GM18870 (cell line): ENCODE measurements around the gene AKAP7.
"Not testable (repeated sequence)": the region's sequence is repeated elsewhere in the genome, so short reads cannot be mapped to it uniquely, and the experiment has no call there.

Source experiments
- ATAC-seq: cut with Tn5 transposase; IDR thresholded peaks from one replicate; pipeline ENCODE4 v1.9.1; 2021; ENCODE audit warnings: moderate library complexity; ENCODE audit not compliant: unreplicated experiment

Gene AKAP7

DNA sequence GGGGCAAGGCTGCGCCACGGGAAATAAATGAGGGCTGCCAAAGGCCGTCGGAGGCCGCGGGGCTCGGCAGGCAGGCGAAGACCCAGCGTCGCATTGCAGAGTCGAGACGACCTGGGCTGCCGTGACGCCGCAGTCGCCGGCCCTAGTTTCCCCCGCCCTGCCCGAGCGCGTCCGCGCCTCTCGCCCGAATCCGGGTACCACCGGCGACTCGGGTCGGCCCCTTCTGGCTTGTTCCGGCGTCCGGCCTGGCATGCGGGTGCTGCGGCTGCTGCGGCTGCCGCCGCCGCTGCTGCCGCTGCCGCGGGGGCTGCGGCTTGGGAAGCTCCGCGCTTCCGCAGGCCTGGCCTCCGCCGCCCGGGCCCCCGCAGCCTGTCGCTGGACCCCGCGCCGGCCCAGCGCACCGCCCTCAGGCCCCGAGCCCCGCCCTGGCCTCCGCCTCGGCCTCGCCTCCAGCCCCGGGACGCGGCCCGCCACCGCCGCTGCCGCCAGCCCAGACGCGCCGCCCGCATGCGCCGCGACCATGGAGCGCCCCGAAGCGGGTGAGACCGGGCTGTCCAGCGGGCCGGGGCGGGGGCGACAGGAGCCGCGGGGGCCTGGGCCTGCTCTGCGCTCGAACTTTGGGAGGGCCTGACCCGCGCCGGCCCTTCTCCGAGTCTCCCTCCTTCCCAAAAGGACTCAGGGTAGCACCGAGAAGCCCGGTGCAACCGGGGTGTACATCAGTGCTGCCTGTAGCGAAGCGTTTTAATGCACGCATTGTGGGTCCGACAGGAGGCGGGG, at the start of gene AKAP7:
Gene AKAP7 (plus strand): TSS at position 224 of the 777 bp plus-strand sequence. CDS start 297 bp downstream, at position 521.
- peak; percentile 84 for ATAC-seq

DNA sequence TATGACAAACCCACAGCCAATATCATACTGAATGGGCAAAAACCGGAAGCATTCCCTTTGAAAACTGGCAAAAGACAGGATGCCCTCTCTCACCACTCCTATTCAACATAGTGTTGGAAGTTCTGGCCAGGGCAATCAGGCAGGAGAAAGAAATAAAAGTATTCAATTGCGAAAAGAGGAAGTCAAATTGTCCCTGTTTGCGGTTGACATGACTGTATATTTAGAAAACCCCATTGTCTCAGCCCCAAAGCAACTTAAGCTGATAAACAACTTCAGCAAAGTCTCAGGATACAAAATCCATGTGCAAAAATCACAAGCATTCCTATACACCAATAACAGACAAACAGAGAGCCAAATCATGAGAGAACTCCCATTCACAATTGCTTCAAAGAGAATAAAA, 44.9 kb upstream of the AKAP7 start:
- not testable (repeated sequence) for ATAC-seq

DNA sequence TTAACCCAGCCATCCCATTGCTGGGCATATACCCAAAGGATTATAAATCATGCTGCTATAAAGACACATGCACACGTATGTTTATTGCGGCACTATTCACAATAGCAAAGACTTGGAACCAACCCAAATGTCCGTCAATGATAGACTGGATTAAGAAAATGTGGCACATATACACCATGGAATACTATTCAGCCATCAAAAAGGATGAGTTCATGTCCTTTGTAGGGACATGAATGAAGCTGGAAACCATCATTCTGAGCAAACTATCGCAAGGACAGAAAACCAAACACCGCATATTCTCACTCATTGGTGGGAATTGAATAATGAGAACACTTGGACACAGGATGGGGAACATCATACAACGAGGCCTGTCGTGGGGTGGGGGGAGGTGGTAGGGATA, 43.3 kb upstream of the AKAP7 start:
- ATAC-seq, result not testable (repeated sequence)

DNA sequence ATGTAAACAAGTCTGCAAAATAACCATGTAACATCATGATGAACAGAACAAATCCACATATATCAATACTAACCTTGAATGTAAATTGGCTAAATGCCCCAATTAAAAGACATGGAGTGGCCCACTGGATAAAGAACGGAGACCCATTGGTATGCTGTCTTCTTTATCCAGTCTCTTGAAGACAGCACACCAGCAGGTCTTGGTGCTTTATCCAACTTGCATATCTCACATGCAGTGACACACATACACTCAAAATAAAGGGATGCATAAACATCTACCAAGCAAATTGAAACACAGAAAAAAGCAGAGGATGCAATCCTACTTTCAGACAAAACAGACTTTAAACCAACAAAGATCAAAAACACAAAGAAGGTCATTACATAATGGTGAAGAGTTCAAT, 41.9 kb upstream of the AKAP7 start:
- ATAC-seq, result no peak

DNA sequence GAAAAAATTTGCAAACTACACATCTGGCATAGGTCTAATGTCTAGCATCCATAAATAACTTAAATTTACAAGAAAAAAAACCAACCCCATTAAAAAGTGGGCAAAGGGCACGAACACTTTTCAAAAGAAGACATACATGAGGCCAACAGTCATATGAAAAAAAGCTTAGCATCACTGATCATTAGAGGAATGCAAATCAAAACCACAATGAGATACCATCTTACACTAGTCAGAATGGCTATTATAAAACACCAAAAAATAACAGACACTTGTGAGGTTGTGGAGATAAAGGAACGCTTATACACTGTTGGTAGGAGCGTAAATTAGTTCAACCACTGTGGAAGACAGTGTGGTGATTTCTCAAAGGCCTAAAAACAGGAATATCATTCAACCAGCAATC, 38.5 kb upstream of the AKAP7 start:
- no peak for ATAC-seq

DNA sequence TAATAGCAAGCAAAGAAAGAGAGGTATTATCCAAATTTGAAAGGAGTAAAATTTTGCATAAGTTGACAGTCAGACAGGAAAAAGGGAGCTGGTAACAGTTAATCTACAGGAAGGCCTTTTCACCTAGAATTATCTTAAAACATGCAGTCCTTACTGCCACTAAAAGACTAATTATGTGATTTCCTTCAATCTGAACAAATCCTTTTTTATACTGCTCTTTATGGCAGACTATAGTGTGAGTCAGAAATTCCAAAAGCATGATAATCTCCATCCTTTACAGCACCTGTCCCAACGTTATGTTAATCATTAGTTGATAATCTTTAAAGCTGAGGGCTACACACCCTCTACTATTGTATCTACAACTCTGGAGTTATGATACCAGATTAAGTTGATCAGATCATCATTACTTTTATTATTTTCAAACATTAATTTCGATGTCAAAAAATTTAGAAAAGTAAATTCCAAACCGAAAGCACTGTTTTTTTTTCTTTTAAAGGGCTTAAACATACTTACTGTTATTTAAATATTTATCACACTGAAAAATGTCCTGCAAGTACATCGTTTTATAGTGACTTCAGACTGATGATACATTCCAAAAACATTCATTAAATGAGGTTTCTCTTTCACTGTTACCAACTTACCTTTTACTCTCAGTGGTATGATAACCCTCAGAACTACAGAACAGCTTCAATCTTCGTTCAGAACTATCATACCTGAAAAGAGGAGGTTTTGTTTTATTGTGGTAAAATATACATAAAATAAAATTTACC, 33.2 kb upstream of the AKAP7 start:
- no peak for ATAC-seq

DNA sequence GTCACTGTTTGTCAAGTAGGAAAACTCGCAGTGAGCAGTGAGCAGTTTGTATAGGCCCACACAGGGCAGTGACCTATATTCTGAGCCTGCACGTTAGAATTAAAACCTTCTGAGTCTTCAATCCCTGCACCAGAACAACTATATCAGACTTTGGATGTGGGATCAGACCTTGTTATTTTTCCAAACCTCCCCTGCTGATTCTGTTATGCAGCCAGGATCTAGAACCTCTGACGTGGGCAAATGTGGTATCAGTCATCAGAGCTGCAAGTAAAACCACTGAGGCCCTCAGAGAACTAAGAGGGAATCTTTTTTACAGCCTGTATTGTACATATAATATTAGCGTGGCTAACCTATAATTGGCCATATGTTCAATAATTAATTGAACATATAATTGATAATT, 32.0 kb upstream of the AKAP7 start:
- no peak for ATAC-seq

DNA sequence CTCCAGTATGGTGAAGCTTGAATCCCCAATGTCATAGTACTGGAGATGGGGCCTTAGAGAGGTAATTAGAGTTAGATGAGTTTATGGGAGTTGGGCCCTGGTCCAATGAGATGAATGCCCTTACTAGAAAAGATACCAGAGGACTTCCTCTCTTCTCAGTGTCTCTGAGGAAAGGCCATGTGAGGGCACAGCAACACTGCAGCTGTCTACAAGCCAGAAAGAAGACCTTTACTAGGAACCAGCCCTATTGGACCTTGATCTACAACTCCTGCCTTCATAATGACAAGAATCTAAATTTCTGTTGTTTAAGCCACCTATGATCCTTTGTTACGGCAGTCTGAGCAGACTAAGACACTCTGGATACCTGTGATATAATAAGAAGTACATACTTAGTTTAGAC, 31.4 kb upstream of the AKAP7 start:
- ATAC-seq, result no peak

DNA sequence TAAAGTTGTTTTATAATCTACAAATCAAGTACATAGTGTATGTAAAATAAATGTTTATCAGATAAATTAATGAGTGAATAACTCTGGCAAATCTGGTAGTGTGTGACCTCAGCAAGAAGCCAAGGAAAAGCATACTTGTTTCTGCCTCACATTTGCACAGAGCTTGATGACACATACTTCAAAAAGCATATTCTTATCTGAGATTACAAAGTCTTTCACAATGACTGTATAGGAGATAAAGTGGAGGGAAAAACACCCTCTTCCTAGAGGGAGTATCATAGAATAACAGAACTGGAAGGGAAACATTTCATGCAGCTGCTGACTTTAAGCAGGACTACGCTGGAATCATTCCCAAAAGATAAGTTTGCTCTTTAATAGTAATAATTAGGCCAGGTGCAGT, 28.1 kb upstream of the AKAP7 start:
- ATAC-seq, result no peak

DNA sequence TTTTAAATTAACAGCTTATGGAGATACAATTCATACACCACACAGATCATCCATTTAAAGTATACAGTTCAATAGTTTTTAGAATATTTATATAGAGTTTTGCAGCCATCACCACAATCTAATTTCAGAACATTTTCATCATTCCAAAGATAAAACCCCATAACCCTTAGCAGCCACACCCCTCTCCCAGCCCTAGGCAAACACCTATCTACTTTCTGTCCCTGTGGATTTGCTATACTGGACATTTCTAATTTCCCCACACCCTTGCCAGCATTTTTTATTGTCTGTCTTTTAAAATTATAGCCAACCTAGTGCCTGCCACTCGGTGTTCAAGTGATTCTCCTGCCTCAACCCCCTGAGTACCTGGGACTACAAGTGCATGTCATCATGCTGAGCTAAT, 23.0 kb upstream of the AKAP7 start:
- ATAC-seq, result no peak

DNA sequence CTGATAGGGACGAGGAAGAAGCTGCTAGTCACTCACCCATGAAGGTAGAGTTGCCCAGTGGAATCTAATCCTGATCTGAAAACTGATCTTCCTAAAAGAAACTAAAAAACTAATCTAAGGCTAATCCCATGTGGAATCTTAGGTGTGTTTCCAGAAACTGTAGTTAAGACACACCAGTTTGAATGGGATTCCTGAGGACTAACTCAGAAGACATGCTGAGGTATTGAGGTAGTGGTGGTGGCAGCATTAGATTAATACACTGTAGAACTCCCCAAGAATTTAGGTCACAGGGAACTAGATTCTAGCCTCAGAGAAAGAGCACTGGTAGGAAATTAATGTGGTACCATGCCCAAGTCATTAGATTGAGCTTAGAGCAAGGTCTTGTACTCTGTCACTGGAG, 19.6 kb upstream of the AKAP7 start:
- ATAC-seq, result no peak

DNA sequence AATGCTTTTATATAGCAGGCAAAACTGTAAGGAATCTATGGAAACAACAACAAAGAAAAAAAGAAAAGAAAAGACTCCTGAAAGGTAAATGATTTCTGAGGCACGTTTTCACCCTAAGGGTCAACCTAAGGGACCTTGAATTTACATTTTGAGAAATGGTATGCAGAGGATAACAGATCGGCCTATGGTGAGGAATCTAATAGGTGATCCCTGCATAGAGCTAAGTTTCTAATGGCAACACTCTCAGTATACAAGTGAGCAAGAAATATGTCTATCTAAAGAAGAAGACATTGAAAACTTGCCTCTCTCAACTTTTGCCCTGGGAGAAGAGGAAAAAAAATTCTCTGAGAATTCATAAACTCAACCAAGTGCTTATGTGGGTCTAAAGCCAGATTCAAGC, 18.9 kb upstream of the AKAP7 start:
- no peak for ATAC-seq

DNA sequence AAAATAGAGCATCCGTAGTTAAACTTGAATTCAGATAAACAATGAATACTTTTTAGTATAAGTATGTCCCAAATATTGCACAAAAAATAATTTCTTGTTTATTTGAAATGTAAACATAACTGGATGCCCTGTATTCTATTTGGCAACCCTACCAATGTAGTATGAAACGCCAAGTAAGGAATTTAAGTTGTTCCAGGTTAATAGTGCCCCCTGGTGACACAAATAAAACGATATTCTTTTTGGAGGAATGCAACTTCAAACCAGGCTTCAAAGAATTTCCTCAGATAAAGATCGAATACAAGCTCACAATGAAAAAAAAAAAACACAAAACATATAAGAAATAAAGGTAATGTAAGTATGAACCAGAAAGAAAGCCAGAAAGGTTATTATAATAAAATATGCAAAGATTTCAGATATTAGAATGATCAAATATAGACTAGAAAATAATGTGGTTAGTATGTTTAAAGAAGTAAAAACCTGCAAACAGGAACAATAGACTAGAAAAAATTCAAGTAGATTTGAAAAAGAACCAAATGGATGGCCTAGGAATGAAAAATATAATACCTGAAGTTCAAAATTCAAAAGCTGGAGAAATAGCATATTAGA, 18.4 kb upstream of the AKAP7 start:
- no peak for ATAC-seq

DNA sequence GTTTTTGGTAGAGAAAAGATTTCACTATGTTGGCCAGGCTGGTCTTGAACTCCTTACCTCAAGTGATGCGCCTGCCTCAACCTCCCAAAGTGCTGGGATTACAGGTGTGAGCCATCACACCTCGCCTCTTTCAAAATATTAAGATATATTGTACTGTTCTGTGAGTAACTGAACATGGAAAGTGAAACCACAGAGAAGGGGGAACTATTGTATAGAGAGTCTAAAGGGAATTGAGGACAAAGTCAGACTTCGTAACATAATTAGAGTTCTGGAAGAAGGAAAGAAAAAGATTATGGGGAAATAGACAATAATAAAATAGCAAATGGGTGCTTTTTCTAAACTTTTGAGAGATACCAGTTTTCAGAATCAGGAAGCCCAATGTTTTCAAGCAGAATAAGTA, 17.4 kb upstream of the AKAP7 start:
- no peak for ATAC-seq

DNA sequence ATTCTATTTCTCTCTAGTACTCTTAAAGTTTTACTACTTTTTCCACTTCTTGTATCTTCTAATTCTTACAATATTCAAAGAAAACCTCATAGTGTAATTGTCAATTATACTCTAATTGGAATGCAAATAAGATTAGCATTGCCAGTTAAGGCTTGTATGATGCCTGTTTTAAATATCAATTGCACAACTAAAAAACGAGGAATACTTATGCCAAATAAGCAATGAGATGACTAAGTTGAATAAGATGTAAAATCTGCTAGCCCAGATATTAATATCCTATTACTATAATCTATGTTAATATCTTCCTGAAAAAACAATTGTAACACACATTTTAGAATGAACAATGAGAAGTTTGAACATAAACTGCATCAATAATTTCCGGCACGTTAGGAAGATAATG, 13.3 kb upstream of the AKAP7 start:
- ATAC-seq, result no peak

DNA sequence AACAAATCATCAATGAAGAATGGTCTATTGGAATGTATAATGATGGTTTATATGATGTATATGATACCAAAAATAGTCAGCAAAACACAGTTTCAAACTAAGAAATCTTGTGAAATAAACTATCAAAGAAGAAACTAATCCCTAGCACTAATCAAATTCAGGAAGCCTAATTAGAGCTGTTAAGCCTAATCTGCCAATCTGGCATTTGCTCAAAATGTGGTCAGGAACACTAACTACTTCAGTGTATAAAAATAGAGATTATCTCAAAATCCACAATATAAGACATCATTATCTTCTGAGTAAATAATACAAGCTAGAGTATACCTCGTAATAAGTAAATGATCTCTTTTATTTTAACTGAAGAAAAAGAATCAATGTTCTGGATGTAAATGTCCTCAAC, 12.8 kb upstream of the AKAP7 start:
- ATAC-seq, result no peak

DNA sequence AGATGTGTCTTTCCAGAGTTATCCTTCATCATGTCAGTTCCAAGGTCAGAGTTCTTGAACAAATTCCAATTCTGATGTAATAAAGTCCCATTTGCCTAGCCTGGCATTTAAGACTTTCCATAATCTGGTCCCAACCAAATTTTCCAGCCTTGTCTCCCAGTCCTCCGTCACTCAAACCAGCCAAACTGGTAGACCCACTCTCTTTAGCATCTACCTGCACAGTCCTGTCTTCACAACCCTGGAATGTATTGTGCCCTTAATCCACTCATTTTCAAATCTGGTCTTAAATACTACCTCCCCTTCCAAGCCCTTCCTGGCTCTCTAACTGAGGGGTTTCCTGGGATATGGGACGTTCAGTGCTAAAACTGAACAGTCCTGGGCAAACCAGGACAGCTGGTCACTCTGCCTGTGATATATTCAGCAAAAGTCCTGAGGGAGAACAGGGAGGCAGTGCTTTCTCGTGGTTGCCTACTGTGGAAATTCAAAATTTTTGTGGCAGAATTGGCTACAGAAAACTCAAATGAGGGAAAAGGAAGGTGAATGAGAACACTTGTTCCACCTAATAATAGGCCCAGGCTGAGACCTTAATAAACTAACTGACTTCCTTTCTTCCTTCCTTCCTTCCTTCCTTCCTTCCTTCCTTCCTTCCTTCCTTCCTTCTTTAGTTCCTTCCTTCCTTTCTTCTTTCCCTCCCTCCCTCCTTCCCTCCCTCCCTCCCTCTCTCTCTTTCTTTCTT, 10.8 kb upstream of the AKAP7 start:
- ATAC-seq, result no peak

DNA sequence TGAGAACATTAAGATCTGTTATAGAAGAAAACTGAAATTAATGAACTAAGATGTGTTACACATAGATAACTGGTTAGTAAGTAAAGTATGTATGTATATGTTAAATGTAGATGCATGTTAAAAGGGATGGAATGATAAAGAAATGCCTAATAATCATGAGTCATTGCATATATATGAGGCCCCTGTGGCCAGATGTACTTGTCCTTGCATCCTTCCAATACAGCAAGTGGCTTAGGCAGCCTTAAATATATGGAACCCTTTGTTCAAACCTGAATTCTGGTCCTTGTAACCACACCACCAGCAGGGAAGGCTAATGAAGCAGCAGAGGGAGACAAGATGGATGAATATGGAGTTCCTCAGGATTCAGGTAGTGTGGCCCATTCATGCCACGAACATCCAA, 9.8 kb upstream of the AKAP7 start:
- no peak for ATAC-seq

DNA sequence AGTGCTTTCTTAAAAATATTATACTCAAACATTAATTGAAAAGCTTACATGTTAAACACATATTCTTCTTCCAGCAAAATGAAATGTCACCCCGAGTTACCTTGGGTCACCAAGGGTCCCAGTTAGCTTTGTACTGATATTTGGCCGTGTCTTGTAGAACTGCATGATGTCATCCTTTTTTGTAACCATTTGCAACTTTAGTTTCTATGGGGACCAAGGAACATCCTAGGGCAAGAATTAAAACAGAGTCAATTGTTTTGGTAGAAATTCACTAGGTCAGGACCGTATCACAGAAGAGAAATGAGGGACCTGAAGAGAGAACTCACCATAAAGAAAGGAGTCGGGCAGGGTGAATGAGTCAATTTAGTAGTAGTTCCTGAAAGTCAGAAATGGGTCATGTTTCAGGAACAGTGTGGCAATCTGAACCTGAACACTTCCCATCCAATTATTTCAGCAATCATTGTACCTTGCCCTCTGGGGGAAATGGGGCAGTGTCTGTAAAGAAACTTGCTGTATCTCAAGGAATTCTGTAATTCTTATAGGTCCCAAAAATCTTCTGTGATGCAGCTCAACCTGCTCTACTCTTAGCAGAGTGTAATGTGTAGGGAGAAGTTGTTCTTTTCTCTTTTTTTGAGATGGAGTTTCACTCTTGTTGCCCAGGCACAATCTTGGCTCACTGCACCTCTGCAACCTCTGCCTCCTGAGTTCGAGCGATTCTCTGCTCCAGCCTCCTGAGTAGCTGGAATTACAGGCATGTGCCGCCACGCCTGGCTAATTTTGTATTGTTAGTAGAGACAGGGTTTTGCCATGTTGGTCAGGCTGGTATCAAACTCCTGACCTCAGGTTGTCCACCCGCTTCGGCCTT, 5.3 kb upstream of the AKAP7 start:
- ATAC-seq, result no peak

DNA sequence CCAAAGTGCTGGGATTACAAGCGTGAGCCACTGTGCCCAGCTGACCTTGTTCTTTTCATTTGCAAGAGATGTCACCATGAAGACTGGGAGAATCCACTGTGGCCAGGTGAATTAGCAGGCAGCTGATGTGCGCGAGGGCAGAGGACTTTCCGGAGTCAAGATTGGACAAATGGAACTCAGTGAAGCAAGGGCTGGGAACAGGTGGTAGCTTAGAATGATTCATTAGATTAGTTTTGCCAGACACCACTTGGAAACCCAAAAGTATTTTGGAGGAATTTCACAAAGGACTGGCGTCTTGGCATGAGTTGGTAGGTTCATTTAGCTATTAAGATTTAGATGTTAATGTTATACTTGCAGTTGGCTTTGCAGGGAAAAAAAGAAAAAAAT, 4.7 kb upstream of the AKAP7 start:
- ATAC-seq, result no peak
